ENCODE results near the gene FYN.

Gene FYN

GRCh38 chr6:111743862-111744692, 129.2 kb downstream of the FYN start:
- no peak for DNase-seq (ENCODE audit: extremely low read depth, low read depth)
- no peak overlapping the region for H3K4me3 ChIP-seq (replicated peaks; ENCODE audit: low read depth, low read length)

GRCh38 chr6:111743360-111743759, 129.9 kb downstream of the FYN start:
- no peak for DNase-seq (ENCODE audit: extremely low read depth, low read depth)
- TF ChIP-seq CTCF (IDR thresholded peaks at IDR 0.05; ENCODE audit: low read depth, low read length, missing control alignments) = no peak

More at GRCh38 chr6:111743862-111744692, 129.2 kb downstream of the FYN start:
- no peak for TF ChIP-seq CTCF (IDR thresholded peaks at IDR 0.05; ENCODE audit: low read depth, low read length, missing control alignments)

GRCh38 chr6:111741177-111741952, 131.9 kb downstream of the FYN start:
- no peak for DNase-seq (ENCODE audit: extremely low read depth, low read depth)
- H3K4me3 ChIP-seq (replicated peaks; ENCODE audit: low read depth, low read length) = no peak overlapping the region
- TF ChIP-seq CTCF (IDR thresholded peaks at IDR 0.05; ENCODE audit: low read depth, low read length, missing control alignments) = no peak

More at GRCh38 chr6:111743360-111743759, 129.9 kb downstream of the FYN start:
- H3K4me3 ChIP-seq (replicated peaks; ENCODE audit: low read depth, low read length) = no peak overlapping the region

GRCh38 chr6:111740506-111740905, 132.7 kb downstream of the FYN start:
- DNase-seq (ENCODE audit: extremely low read depth, low read depth) = no peak

GRCh38 chr6:111739257-111739696, 134.0 kb downstream of the FYN start:
- DNase-seq (ENCODE audit: extremely low read depth, low read depth) = no peak
- TF ChIP-seq CTCF (IDR thresholded peaks at IDR 0.05; ENCODE audit: low read depth, low read length, missing control alignments) = no peak
- H3K4me3 ChIP-seq (replicated peaks; ENCODE audit: low read depth, low read length) = no peak overlapping the region

More at GRCh38 chr6:111740506-111740905, 132.7 kb downstream of the FYN start:
- no peak overlapping the region for H3K4me3 ChIP-seq (replicated peaks; ENCODE audit: low read depth, low read length)
- no peak for TF ChIP-seq CTCF (IDR thresholded peaks at IDR 0.05; ENCODE audit: low read depth, low read length, missing control alignments)

GRCh38 chr6:111738631-111739030, 134.6 kb downstream of the FYN start:
- no peak for DNase-seq (ENCODE audit: extremely low read depth, low read depth)
- H3K4me3 ChIP-seq (replicated peaks; ENCODE audit: low read depth, low read length) = no peak overlapping the region
- no peak for TF ChIP-seq CTCF (IDR thresholded peaks at IDR 0.05; ENCODE audit: low read depth, low read length, missing control alignments)
